IPS DF 6.9 (cell line): ENCODE results near the gene SCN4B.
A peak's percentile ranks its signal among the peaks of the same experiment; 100 is the strongest.
"Not testable (repeated sequence)": the region's sequence is repeated elsewhere in the genome, so short reads cannot be mapped to it uniquely, and the experiment has no call there.

ENCODE experiments used
- DNase-seq: peaks from one replicate; pipeline ENCODE4 v3.0.0-alpha.2; 2013; ENCODE audit warnings: low read depth, low spot score
- H3K27ac ChIP-seq: one replicate; pipeline ENCODE4 v1.5.1; 2013; ENCODE audit warnings: low read length, control low read depth
- H3K27me3 ChIP-seq: 2 replicates; pipeline ENCODE4 v1.6.1; 2013; ENCODE audit warnings: mild to moderate bottlenecking, low read length; ENCODE audit not compliant: control insufficient read depth, insufficient read depth
- H3K36me3 ChIP-seq: 2 replicates; pipeline ENCODE4 v1.6.1; 2013; ENCODE audit warnings: low read length; ENCODE audit not compliant: control insufficient read depth, insufficient read depth
- H3K4me1 ChIP-seq: 2 replicates; pipeline ENCODE4 v1.6.1; 2013; ENCODE audit warnings: low read length; ENCODE audit not compliant: control insufficient read depth, insufficient read depth
- H3K4me3 ChIP-seq: 2 replicates; pipeline ENCODE4 v1.5.1; 2013; ENCODE audit warnings: mild to moderate bottlenecking, low read length
- H3K9me3 ChIP-seq: 2 replicates; pipeline ENCODE4 v1.6.1; 2013; ENCODE audit warnings: low read length, inconsistent platforms; ENCODE audit not compliant: control insufficient read depth, insufficient read depth
- WGBS: extraction: QIAGEN DNeasy Blood & Tissue Kit; methylation state at CpG from one replicate; pipeline ENCODE4 v1.1.7; 2013; ENCODE audit warnings: mixed read lengths, missing lambda C conversion rate; ENCODE audit not compliant: insufficient read length, insufficient coverage; 5-methylcytosine and 5-hydroxymethylcytosine counted together

The SCN4B gene

DNA sequence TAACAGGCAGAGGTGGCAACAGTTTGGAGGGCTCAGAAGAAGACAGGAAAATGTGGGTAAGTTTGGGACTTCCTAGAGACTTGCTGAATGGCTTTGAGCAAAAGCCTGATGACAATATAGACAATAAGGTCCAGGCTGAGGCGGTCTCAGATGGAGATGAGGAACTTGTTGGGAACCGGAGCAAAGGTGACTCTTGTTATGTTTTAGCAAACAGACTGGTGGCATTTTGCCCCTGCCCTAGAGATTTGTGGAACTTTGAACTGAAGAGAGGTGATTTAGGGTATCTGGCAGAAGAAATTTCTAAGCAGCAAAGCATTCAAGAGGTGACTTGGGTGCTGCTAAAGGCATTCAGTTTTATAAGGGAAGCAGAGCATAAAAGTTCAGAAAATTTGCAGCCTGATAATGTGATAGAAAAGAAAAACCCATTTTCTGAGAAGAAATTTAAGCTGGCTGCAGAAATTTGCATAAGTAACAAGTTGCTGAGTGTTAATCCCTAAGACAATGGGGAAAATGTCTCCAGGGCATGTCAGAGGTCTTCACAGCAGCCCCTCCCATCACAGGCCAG, 38.4 kb upstream of the SCN4B start:
- not testable (repeated sequence) for H3K27me3 ChIP-seq, H3K4me3 ChIP-seq, H3K9me3 ChIP-seq, H3K4me1 ChIP-seq, DNase-seq, H3K36me3 ChIP-seq, H3K27ac ChIP-seq
- no CpG with 5 or more reads among the region's 2 CpGs for WGBS

DNA sequence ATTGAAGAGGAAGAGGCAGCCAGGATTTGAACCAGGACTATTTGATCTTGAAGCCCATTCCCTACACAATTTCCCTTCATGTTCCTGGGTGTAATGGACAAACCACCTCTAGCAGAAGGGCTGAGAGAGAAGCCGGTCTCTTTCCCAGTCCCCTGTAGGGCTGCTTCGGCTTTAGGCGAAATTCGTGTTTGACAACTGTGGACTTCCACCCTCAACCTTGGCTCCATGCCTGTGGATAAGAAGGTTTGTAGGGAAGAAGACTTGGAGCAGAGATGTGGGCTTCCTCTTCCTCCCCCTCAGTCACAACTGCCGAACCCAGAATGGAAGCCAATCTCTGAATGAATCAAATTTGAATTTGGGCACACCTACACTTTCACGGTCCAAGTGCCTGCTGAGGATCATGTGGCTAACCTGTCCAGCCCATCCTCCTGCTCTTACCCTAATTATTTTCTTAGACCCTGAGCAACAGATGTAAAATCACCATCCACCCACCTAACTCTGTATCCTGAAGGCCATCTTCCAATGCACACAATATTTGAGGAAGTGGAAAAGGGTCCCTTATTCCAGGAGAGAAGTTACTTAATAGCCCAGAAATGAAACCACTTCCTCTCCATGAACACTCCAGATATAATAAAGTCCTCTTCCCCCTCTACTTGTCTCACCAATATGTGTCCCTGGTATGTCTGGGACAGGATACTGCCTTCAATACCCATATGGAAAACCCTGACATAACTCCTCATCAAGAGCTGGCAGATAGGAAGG, 33.9 kb upstream of the SCN4B start:
- no peak for DNase-seq
- H3K27me3 ChIP-seq, result no peaks in the 10 kb centered on the region
- no peaks in the 10 kb centered on the region for H3K4me1 ChIP-seq
- H3K9me3 ChIP-seq, result no peaks in the 10 kb centered on the region
- no peak overlapping the region for H3K4me3 ChIP-seq
- H3K36me3 ChIP-seq, result no peaks in the 10 kb centered on the region
- no CpG with 5 or more reads among the region's 6 CpGs for WGBS
- no peak overlapping the region for H3K27ac ChIP-seq

DNA sequence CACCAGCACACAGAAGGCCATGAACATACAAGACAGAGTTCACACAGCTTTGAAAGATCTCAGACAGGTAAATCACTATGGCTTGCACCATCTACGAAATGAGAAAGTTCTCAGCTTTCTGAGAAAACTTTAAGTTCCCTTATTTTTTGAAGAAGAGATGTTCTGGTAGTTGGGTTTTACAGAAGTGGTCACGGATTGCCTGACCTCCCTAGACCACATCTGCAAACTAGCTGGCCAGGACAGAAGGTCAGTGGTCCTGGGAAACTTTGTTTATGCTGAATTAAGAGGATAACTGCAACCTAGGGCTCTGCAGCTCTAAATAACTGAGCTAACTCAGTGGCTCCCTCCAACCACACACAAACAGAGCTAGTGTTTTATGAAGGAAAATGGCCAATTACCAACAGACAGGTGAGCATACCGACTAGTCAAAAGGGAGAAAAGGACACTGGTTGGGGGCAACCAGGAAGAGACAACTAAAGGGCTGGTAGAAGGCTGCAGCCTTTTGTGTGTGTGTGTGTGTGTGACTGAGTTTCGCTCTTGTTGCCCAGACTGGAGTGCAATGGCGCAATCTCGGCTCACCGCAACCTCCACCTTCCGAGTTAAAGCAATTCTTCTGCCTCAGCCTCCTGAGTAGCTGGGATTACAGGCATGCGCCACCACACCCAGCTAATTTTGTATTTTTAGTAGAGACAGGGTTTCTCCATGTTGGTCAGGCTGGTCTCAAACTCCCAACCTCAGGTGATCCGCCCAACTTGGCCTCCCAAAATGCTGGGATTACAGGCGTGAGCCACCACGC, 32.4 kb upstream of the SCN4B start:
- WGBS, result no CpG with 5 or more reads among the region's 12 CpGs
- Histone ChIP-seq H3K27ac (no peak overlapping the region), H3K4me3 (no peak overlapping the region), H3K9me3 (no peaks in the 10 kb centered on the region), H3K27me3 (no peaks in the 10 kb centered on the region), H3K4me1 (peaks cover 4% of the 10 kb centered on the region; the same call in 1 of the 2 replicates), H3K36me3 (no peaks in the 10 kb centered on the region)
- no peak for DNase-seq

DNA sequence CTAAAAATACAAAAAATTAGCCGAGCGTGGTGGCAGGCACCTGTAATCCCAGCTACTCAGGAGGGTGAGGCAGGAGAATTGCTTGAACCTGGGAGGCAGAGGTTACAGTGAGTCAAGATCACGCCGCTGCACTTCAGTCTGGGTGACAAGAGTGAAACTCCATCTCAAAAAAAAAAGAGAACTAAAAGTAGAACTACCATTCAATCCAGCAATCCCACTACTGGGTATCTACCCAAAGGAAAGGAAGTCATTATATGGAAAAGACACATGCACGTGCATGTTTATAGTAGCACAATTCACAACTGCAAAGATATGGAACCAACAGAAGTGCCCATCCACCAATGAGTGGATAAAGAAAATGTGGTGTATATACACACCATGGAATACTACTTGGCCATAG, 31.1 kb upstream of the SCN4B start:
- H3K4me3 ChIP-seq, H3K4me1 ChIP-seq, H3K9me3 ChIP-seq, H3K36me3 ChIP-seq, H3K27me3 ChIP-seq, DNase-seq, H3K27ac ChIP-seq: not testable (repeated sequence)
- WGBS, result no CpG with 5 or more reads among the region's 5 CpGs

DNA sequence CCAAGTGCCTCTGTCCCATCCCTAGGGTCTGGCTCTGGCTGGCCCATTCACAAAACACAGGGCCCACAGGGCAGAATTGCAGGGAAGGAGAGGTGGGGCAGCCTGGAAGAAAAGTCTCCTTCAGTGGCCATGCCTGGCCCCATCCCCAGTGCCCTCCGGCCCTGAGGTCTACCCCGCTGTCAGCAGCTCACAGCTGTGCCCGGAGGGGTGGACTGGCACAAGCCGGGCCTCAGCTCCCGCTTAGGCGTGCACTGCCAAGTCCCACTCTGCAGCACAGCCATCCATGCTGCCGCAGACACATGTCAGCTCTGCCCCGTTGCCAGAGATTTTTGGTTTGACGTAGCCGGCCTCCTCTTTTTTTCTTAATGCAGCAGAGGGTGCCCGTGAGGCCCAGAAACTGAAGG, 27.7 kb upstream of the SCN4B start:
- no peak for DNase-seq
- Histone ChIP-seq H3K4me3 (0 out of 2 replicates have a peak overlapping the region, but pooled peaks have one; percentile 3), H3K36me3 (no peaks in the 10 kb centered on the region), H3K27ac (no peak overlapping the region), H3K4me1 (peaks cover 7% of the 10 kb centered on the region), H3K9me3 (no peaks in the 10 kb centered on the region), H3K27me3 (peaks cover 3% of the 10 kb centered on the region)
- WGBS, result no CpG with 5 or more reads among the region's 11 CpGs

DNA sequence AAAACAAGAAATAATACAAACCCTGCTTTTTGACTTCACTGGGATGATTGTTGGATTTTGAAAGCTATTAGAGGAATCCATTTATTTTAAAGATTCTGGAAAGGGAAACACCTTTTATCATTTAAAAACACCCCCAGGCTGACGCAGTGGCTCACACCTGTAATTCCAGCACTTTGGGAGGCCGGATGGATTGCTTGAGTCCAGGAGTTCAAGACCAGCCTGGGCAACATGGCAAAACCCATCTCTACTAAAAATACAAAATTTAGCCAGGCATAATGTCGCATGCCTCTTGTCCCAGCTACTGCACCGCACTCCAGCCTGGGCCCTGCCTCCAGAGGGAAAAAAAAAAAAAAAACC, 24.1 kb upstream of the SCN4B start:
- Histone ChIP-seq H3K36me3 (no peaks in the 10 kb centered on the region), H3K27me3 (peaks cover 7% of the 10 kb centered on the region), H3K4me1 (peaks cover 10% of the 10 kb centered on the region), H3K4me3 (no peak overlapping the region), H3K9me3 (no peaks in the 10 kb centered on the region), H3K27ac (no peak overlapping the region)
- DNase-seq, result no peak
- no CpG with 5 or more reads among the region's 4 CpGs for WGBS

DNA sequence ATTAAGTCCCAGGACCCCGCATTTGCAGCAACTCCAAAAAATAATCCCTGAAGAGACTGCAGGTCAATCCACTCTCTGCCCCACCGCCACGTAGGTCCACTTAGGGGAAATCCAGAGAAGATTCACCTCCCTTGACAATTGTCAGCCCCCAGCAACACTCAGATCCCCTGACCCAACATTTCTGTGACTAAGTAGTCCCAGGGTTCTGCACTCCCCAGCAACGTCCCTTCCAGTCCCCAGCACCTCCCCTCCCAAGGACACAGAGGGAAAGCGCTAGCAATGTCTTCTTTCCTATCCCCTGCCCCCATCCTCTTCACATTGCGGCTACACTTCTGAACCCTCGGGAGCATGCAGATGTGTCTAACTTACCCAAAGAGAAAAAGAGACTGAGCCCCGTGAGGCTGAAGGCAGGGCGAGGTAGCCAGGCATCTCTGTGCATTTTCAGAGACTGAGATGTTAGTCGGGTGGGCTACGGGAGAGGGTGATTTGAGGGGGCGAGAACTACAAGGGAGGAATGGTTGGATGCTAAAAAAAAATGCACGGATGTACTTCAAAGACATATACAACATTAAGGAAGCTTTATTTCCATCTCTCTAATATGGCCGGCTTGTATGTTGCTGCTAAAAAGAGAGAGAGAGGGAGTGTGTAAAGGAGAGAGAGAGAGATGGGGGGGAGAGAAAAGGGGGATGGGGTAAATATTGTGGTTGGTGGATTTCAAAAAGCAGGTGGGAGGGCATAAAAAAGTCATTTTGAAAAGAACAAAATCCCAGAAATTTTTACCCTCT, 23.6 kb upstream of the SCN4B start, which contains the start of gene SCN2B:
SCN2B (minus strand) TSS at position 647 of the 785 bp plus-strand sequence; CDS start at position 439, 208 bp downstream.
- Histone ChIP-seq H3K4me1 (peaks cover 12% of the 10 kb centered on the region), H3K4me3 (peak within 1 kb of the TSS; percentile 61; the same call in 1 of the 2 replicates), H3K36me3 (no peaks in the 10 kb centered on the region), H3K9me3 (no peaks in the 10 kb centered on the region), H3K27ac (no peak within 1 kb of the TSS), H3K27me3 (peaks cover 8% of the 10 kb centered on the region)
- DNase-seq, result no peak
- no CpG with 5 or more reads among the region's 14 CpGs for WGBS

DNA sequence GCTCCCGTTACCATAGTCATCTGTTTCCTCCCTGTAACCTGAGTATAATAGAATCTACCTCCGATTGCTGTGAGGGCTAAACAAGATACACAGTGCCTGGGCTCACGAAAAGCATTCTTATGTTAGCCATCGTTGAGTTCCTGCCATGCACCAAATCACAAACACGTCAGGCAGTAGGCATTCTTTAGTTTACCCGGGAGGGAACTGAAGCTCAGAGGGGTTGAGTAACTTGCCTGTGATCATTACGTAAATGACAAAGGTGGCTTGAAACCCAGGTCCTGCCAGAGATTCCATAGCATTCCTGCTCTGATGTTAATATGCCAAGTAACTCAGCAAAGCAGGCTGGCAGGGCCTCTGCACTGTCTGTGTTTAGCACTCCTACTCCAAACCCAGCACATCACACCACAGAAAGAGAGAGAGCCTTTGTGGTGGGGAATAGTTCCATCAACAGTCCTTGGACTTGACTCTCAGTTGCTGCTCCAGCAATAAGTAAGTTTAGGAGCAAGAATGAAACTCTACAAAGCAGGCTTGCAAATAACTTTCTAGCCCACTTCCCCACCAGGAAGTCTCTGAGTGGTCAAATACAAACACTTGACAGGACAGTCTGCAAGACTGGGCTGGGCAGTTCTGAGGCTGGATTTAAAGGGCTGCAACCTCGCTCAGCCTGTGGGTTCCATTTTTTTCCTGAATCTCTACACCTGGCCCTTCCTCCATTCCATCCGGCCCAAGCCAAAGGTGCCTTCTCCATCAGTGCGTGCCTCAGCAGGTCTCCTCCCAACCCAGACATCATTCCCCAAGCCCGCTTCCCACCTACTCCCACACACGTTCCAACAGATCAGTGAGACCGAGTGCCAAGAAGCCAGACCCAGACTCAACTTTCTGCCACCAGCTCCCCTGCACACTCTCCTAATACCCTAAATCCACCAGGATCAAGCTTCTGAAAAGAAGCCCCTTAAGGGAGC, 22.7 kb upstream of the SCN4B start:
- H3K4me1 ChIP-seq, result peaks cover 13% of the 10 kb centered on the region
- no peak for DNase-seq
- peaks cover 16% of the 10 kb centered on the region for H3K27me3 ChIP-seq
- no peaks in the 10 kb centered on the region for H3K9me3 ChIP-seq
- no CpG with 5 or more reads among the region's 13 CpGs for WGBS
- H3K36me3 ChIP-seq, result no peaks in the 10 kb centered on the region
- H3K27ac ChIP-seq, result no peak overlapping the region
- no peak overlapping the region for H3K4me3 ChIP-seq

DNA sequence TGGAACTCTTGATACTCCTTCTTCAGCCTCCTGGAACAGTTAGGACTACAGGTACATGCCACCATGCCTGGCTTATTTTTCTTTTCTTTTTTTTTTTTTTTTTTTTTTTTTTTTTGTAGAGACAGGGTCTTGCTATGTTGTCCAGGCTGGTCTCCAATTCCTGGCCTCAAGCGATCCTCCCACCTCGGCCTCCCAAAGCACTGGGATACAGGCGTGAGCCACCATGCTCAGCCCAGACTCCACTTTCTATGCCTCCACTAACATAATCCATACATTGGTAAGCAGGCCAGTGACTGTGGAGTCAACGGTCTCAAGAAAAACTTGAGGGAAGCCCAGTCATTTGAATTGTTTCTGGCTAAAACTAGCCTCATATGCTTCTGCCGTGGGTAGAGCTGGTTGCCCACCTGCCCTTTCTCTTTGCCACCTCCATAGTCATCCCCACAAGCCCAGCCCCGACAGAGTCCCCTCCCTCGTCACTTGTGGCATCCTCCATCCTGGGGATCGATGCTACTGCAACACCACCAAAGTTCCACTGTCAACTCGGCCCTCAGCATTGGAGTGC, 21.5 kb upstream of the SCN4B start:
- Histone ChIP-seq H3K27ac (no peak overlapping the region), H3K4me1 (peaks cover 11% of the 10 kb centered on the region), H3K4me3 (no peak overlapping the region), H3K27me3 (peaks cover 22% of the 10 kb centered on the region), H3K9me3 (no peaks in the 10 kb centered on the region), H3K36me3 (no peaks in the 10 kb centered on the region)
- DNase-seq, result no peak
- no CpG with 5 or more reads among the region's 9 CpGs for WGBS
